GM12872 (cell line): ENCODE measurements around the gene CRK.

Experiments
- CTCF ChIP-seq: IDR thresholded peaks from 3 replicates; pipeline ENCODE4 v1.5.1; 2011; ENCODE audit warnings: low read depth, mild to moderate bottlenecking, low read length, moderate library complexity; ENCODE audit not compliant: insufficient read depth

CRK gene

GRCh38 chr17:1421470-1421869, 34.6 kb downstream of the CRK start:
- TF ChIP-seq CTCF: no peak

GRCh38 chr17:1420981-1421380, 35.1 kb downstream of the CRK start:
- TF ChIP-seq CTCF: no peak

GRCh38 chr17:1420163-1420562, 35.9 kb downstream of the CRK start:
- TF ChIP-seq CTCF: no peak

GRCh38 chr17:1416414-1416813, 39.6 kb downstream of the CRK start:
- no peak for TF ChIP-seq CTCF

GRCh38 chr17:1414634-1415033, 41.4 kb downstream of the CRK start:
- no peak for TF ChIP-seq CTCF

GRCh38 chr17:1414001-1414574, 41.9 kb downstream of the CRK start:
- TF ChIP-seq CTCF: no peak

GRCh38 chr17:1413281-1413791, 42.7 kb downstream of the CRK start:
- TF ChIP-seq CTCF: no peak
